Thyroid gland (tissue), 4 donors: ENCODE measurements around the gene COMMD4. TPM values are rescaled to one million over a fixed set of nuclear protein-coding genes. Genes with fewer than 3 reads are reported as not detected.
"Not testable (repeated sequence)": the region's sequence is repeated elsewhere in the genome, so short reads cannot be mapped to it uniquely, and the experiment has no call there.

Experiments used
- DNase-seq, 2 donors: peaks; one replicate each; pipeline ENCODE4 v3.0.0-alpha.2; 2019
- H3K27ac ChIP-seq, 3 donors: fragments of 200-600 bp; sonication (generic); 1 replicate in 2 of 3; 2 replicates in 1 of 3; pipeline ENCODE4 v1.5.1; 2016 to 2019; ENCODE audit warnings: mild to moderate bottlenecking in 1 of 3, moderate library complexity in 1 of 3
- H3K27me3 ChIP-seq: fragments of 200-600 bp; sonication (generic); one replicate; pipeline ENCODE4 v1.5.1; 2019
- H3K36me3 ChIP-seq, 2 donors: fragments of 200-600 bp; sonication (generic); one replicate each; pipeline ENCODE4 v1.5.1; 2016 to 2019
- H3K4me1 ChIP-seq, 2 donors: fragments of 200-600 bp; sonication (generic); one replicate each; pipeline ENCODE4 v1.5.1; 2017 to 2019
- H3K4me3 ChIP-seq, 3 donors: fragments of 200-600 bp; sonication (generic); replicated peaks in 1 of 3; 1 replicate in 2 of 3; 2 replicates in 1 of 3; pipeline ENCODE4 v1.5.1; 2016; ENCODE audit warnings: mild to moderate bottlenecking in 1 of 3
- H3K9me3 ChIP-seq: fragments of 200-600 bp; sonication (generic); one replicate; pipeline ENCODE4 v1.5.1; 2017
- POLR2A ChIP-seq, 2 donors: fragments of 450-650 bp; IDR thresholded peaks; one replicate each; pipeline ENCODE4 v1.6.1; 2017; ENCODE audit warnings: antibody characterized with exemption in 2 of 2, mild to moderate bottlenecking in 2 of 2, moderate library complexity in 1 of 2
- WGBS, 2 donors: methylation state at CpG; one replicate each; pipeline ENCODE4 v1.1.5; 2017; 5-methylcytosine and 5-hydroxymethylcytosine counted together
- intact Hi-C: fragments of 100-400 bp; cut with DNase I; formaldehyde crosslinking; loops from one replicate; pipeline ENCODE4 v1.15.1; 2023
- total RNA-seq, 4 donors: library from RNA; depleted of rRNA; stranded (reverse); fragments of >200 nt; gene quantifications; one replicate each; pipeline ENCODE4 v1.2.3, GENCODE V29; 2016
- TF ChIP-seq, protein P1 (sequence below), 6 experiments: fragments of 200-600 bp in 3 of 6; fragments of 450-650 bp in 3 of 6; sonication (generic) in 3 of 6; IDR thresholded peaks; one replicate each; pipeline ENCODE4 v1.5.1; 2016 to 2019; ENCODE audit warnings: antibody characterized with exemption in 6 of 6, mild to moderate bottlenecking in 2 of 6, inconsistent platforms in 1 of 6, moderate library complexity in 1 of 6

Gene COMMD4
- total RNA-seq, 4 donors from 2014 or later, result 58.1 to 83.6 (median 61.1) TPM

DNA sequence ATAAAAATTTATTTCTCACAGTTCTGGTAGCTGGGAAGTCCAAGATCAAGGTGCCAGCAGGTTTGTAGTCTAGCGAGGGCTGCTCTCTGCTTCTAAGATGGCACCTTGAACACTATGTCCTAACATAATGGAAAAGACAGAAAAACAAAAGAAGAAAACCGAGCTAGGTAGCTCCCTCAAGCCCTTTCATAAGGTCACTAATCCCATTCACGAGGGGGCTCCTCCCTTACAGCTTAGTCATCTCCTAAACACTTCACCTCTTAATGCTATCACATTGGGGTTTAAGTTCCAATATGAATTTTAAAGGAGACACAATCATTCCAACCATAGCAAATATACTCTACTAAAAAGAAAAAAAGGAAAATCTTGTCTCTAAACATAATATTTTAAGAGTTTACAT is 29.7 kb upstream of the COMMD4 start:
- TF ChIP-seq POLR2A (IDR thresholded peaks at IDR 0.05), result no peak
- TF ChIP-seq, protein P1, sequence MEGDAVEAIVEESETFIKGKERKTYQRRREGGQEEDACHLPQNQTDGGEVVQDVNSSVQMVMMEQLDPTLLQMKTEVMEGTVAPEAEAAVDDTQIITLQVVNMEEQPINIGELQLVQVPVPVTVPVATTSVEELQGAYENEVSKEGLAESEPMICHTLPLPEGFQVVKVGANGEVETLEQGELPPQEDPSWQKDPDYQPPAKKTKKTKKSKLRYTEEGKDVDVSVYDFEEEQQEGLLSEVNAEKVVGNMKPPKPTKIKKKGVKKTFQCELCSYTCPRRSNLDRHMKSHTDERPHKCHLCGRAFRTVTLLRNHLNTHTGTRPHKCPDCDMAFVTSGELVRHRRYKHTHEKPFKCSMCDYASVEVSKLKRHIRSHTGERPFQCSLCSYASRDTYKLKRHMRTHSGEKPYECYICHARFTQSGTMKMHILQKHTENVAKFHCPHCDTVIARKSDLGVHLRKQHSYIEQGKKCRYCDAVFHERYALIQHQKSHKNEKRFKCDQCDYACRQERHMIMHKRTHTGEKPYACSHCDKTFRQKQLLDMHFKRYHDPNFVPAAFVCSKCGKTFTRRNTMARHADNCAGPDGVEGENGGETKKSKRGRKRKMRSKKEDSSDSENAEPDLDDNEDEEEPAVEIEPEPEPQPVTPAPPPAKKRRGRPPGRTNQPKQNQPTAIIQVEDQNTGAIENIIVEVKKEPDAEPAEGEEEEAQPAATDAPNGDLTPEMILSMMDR (IDR thresholded peaks at IDR 0.05), result no peak
- intact Hi-C loops, result no loop called here
- H3K27me3 ChIP-seq, result no peaks in the 10 kb centered on the region
- H3K4me3 ChIP-seq, result no peak overlapping the region
- no peak for DNase-seq
- H3K9me3 ChIP-seq, result no peaks in the 10 kb centered on the region
- no peaks in the 10 kb centered on the region for H3K4me1 ChIP-seq
- H3K36me3 ChIP-seq, result no peaks in the 10 kb centered on the region
- H3K27ac ChIP-seq, result no peak overlapping the region
- WGBS, 2 donors, result 68 to 82% methylated on average over 3 of the region's 3 CpGs

DNA sequence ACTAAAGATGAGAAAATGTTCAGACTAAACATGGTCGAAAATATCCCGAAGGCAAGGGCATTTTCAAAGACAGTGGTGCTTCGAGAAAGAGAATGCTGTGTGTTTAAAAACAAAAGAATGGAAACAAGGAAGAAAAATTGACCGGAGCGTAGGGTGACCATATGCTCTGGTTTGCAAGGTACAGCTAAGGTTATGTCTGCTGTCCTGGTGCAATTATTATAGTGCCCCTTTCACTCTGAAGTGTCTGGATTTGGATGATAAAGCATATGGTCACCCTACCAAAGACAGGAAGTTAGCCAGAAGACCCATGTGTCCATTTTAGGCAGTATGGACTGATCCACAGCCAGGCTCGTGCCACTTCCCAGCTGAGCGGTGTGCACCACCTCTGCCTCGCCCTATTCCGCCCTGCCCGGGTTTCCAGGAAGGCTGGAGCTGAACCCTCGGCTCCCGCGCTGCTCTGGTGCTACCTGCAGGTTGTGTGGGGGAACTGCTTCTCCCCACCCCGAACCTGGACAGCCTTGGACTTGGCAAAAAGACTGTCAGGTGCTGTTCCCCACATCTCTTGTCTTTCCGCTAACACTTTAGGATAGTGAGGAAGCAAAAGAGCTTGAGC is 28.0 kb upstream of the COMMD4 start:
- H3K36me3 ChIP-seq, result no peaks in the 10 kb centered on the region
- H3K4me1 ChIP-seq, result no peaks in the 10 kb centered on the region
- H3K9me3 ChIP-seq, result no peaks in the 10 kb centered on the region
- no peaks in the 10 kb centered on the region for H3K27me3 ChIP-seq
- DNase-seq, result peak; percentile 15 to 21
- no peak for TF ChIP-seq POLR2A (IDR thresholded peaks at IDR 0.05)
- TF ChIP-seq, protein P1 (IDR thresholded peaks at IDR 0.05), result peak in 2 of 6 experiments; percentile 13 to 31
- no peak overlapping the region for H3K4me3 ChIP-seq
- H3K27ac ChIP-seq, result no peak overlapping the region
- 34 to 51% methylated on average over 10 to 15 of the region's 15 CpGs for WGBS, 2 donors
- intact Hi-C loops, result no loop called here

- no peaks in the 10 kb centered on the region for H3K27me3 ChIP-seq
- no peaks in the 10 kb centered on the region for H3K4me1 ChIP-seq
- no peak for DNase-seq
- intact Hi-C loops, result no loop called here
- no peak overlapping the region for H3K4me3 ChIP-seq
- H3K27ac ChIP-seq, result no peak overlapping the region
- TF ChIP-seq POLR2A (IDR thresholded peaks at IDR 0.05), result no peak
- no peaks in the 10 kb centered on the region for H3K36me3 ChIP-seq
- no peaks in the 10 kb centered on the region for H3K9me3 ChIP-seq
Observed at GRCh38 chr15:75309711-75310110, 26.2 kb upstream of the COMMD4 start.

DNA sequence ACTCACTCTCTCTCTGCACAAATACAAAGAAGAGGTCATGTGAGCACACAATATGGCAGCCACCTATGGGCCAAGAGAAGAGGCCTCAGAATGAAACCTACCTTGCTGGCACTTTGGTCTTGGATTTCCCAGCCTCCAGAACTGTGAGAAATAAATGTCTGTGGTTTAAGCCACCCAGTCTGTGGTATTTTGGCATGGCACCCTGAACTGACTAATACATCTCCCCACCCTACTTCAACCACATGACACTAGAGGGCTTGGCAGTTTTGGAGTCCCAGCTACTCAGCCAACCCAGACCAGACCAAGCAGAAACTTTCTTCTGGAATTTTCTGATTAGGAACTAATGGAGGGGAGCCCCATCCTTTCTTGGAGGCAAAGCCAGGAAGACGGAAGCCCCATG is 23.3 kb upstream of the COMMD4 start:
- H3K9me3 ChIP-seq, H3K27me3 ChIP-seq, H3K27ac ChIP-seq, H3K4me1 ChIP-seq, DNase-seq, intact Hi-C loops, H3K4me3 ChIP-seq, H3K36me3 ChIP-seq: not testable (repeated sequence)
- WGBS, 2 donors, result 100% methylated on average over 1 of the region's 1 CpG

GRCh38 chr15:75313116-75313845 is 22.6 kb upstream of the COMMD4 start:
- Histone ChIP-seq H3K27me3 (no peaks in the 10 kb centered on the region), H3K27ac (no peak overlapping the region), H3K4me3 (no peak overlapping the region), H3K36me3 (no peaks in the 10 kb centered on the region), H3K4me1 (no peaks in the 10 kb centered on the region), H3K9me3 (no peaks in the 10 kb centered on the region)
- DNase-seq, result no peak
- WGBS, 2 donors, result 78 to 92% methylated on average over 11 to 13 of the region's 13 CpGs
- TF ChIP-seq, protein P1 (IDR thresholded peaks at IDR 0.05), result no peak
- no peak for TF ChIP-seq POLR2A (IDR thresholded peaks at IDR 0.05)
- intact Hi-C loops, result no loop called here

DNA sequence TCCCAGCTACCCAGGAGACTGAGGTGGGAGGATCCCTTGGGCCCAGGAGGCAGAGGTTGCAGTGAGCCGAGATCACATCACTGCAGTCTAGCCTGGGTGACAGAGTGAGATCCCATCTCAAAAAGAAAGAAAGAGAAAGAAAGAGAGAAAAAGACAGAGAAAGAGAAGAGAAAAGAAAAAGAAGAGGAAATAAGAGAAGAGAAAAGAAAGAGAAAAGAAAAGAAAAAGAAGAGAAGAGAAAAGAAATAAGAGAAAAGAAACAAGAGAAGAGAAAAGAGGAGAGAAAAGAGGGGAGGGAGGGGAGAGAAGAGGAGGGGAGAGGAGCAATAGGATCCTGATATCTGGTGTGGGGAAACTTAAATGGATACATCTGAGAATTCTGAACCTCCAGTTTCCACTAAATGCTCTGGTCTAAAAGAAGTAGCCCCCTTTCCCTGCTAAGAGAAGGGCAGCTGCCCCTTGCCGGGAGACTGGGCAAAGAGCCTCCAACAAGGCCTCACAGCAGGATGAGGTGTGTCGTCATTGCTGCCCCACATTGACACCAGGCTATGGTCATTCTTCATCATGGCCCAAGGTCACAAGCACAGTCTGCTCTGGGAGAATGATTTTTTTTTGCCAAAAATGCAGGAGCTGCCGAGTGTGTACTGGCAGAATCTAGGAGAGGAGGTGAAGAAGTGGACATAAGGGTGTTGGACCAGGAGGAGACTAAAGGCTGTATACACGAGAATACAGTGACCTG is 21.1 kb upstream of the COMMD4 start:
- no peaks in the 10 kb centered on the region for H3K4me1 ChIP-seq
- no peak overlapping the region for H3K4me3 ChIP-seq
- no peaks in the 10 kb centered on the region for H3K9me3 ChIP-seq
- TF ChIP-seq POLR2A (IDR thresholded peaks at IDR 0.05), result no peak
- TF ChIP-seq, protein P1 (IDR thresholded peaks at IDR 0.05), result no peak
- no peak overlapping the region for H3K27ac ChIP-seq
- no peaks in the 10 kb centered on the region for H3K27me3 ChIP-seq
- H3K36me3 ChIP-seq, result no peaks in the 10 kb centered on the region
- no peak for DNase-seq
- WGBS, 2 donors, result 71 to 84% methylated on average over 5 of the region's 5 CpGs
- intact Hi-C loops, result no loop called here

GRCh38 chr15:75319231-75319897 is 16.5 kb upstream of the COMMD4 start:
- H3K4me1 ChIP-seq, H3K27me3 ChIP-seq, H3K27ac ChIP-seq, H3K4me3 ChIP-seq, intact Hi-C loops, DNase-seq, H3K9me3 ChIP-seq, H3K36me3 ChIP-seq: not testable (repeated sequence)
- WGBS, 2 donors, result 81 to 89% methylated on average over 5 of the region's 5 CpGs
